Activated CD4-positive, CD25-positive, alpha-beta regulatory T cell (primary cell): Measurements from ENCODE around the gene CDS2.

Experiments
- DNase-seq, 4 experiments: peaks; one replicate each; lab custom pipeline; 2025; lab: John Stamatoyannopoulos, UW

CDS2 gene

DNA sequence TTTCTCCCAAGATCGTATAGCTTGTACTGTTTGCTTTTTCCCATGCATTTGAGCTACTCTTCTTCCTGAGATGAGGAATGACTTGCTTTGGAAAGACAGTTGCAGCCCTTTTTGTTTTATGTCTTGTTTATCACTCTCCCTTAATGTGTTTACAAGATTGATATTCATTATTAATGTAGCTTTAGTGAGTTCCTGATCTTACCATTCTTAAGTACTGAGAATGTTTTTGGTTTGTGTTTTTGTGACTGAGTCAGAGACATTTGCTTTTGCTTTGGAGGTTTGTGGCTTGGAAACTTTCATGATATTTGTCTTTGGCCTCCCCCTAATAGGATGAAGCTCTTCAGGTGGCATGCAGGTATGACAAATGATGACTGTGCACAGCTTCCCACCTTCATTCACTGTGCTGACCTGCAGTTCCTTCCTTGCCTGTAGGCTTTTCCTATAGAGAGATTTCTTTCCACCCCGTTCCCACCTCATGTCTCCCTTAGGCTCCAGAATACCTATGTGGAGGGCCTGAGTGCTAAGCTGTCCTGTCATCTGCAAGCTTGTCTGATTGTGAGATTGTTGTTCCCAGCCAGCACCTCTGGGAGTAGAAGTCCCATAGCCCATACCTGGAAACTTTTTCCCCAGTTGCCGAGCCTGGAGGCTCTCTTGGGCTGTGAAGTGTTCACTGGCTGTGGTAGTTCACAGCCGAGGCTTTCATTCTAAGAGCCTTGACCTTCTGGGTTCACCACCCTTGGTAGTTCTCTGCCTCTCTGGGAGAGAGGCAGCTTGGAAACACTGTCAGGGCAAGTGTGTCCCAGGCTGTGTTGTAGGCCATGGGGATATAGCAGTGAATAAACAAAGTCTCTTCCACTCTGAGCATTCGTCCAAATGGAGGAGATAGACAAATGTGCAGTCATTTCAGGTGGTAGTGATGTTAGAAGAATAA lies 27.1 kb downstream of the CDS2 start:
- no peak for DNase-seq

DNA sequence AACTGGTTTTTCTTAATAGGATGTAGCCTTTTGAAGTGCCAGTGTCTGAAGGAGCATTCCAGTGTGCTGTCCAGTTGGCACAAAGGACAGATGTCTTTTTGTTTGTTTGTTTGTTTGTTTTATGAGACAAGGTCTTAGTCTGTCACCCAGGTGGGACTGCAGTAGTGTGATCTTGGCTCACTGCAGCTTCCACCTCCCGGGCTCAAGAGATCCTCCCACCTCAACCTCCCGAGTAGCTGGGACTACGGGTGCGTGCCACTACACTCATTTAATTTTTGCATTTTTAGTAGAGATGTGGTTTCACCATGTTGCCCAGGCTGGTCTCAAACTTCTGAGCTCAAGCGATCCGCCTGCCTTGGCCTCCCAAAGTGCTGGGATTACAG lies 27.7 kb downstream of the CDS2 start:
- DNase-seq: no peak

DNA sequence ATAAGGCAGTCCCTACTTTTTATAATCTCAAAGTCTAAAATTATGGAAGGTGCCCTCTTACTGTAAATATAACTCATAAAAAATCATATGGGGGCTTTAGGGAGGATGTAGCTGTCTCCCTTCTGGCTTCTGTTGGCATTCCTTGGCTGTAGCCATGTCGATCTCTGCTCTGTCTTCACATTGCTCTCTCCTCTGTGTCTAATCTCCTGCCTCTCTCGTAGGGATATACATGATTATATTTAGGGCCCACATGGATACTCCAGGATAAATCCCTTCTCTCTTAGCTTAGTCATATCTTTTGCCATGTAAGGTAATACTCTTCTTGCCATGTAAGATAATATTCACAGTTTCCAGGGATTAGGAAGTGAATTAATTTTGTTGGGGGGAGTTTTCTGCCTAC lies 28.6 kb downstream of the CDS2 start:
- no peak for DNase-seq

DNA sequence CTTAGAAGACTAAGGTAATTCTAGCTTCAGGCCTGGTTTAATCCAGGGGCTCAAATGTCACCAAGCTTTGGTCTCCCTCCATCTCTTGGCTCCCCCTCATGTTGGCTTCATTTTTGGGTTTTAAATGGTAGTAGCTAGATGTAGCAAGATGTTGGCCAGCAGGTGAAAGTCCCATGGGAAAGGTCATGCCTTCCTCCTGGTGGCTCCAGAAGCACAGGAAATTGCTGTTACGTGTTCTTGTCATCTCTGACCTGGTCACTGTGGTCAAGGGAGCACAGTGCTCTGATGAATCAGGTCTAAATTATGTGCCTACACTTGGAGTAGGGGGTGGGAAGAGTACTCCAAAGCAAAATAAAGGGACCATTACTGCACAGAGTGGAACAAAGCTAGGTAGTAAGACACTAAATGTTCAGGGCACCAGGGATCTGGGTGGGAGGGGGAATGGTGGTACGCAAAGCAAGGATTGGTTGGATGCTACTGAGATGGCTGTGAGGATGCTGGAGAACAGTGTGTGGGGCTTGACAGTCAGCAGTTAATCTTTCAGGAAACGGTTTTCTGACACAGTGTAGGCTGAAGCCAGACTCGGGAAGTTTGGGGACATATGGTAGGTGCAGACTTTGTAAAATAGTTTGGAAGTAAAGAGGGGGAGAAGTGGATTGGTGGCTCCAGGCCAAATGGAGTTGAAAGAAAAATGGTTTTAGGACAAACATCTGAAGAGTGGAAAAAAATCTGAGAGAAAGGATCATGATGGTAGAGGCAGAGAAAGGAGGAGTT lies 30.1 kb downstream of the CDS2 start:
- DNase-seq: no peak

DNA sequence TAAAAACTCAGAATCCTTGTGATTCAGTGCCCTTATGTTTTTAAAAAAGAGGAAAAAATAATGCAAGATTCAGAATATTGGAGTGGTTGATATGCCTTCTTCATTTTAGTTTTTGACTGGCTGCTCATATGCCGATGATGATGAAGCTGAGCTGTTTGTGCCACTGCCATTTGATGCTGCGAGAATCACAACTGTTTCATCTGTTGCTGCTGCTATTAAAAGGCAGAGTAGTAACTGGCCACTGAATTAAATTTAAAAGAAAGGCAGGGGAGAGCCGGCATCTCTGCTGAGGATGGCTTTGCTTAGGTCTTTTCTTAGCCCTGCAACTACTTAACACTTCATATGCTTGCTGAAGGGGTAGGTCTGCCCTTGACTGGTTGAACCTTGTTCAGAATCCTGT lies 33.1 kb downstream of the CDS2 start:
- no peak for DNase-seq

DNA sequence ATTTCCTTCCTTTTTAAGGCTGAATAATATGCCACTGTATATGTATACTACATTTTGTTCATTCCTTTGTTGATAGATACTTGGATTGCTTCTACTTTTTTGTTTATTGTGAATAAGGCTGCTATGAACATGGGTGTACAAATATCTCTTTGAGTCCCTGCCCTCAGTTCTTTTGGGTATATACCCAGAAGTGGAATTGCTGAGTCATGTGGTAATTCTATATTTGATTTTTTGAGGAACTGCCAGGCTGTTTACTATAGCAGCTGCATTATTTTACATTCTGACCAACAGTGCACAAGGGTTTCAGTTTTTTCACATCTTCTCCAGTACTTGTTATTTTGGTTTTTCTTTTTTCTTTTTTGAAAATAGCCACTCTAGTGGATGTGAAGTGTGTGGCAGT lies 34.1 kb downstream of the CDS2 start:
- no peak for DNase-seq

DNA sequence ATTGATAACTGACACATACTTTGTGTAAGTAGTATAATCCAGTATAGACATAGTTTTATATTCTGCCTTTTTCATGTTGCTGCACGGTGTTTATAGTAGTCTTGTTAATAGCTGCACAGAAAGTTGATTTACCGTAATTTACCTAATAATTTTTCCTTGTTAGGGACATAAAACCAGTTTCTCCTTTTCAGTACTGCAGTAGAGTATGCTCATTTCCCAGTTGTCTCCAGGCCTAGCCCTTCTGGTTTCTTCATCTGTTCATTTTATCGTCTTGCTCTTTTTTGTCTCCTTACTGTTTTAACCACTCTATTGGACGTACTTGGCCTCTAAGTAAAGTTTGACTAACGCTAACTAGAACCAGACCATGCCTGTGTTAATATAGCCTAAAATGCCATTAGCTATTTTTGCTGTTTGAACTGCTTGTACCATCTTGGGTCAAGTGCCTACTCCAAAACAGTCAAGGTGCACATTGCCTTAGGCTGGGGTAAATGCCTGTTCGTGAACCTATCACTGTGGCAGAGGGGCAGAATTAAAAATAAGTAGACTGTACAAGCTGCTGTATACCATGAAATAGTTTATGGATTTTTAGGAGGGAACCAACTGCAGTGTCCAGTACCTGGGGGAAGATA lies 34.8 kb downstream of the CDS2 start:
- no peak for DNase-seq

DNA sequence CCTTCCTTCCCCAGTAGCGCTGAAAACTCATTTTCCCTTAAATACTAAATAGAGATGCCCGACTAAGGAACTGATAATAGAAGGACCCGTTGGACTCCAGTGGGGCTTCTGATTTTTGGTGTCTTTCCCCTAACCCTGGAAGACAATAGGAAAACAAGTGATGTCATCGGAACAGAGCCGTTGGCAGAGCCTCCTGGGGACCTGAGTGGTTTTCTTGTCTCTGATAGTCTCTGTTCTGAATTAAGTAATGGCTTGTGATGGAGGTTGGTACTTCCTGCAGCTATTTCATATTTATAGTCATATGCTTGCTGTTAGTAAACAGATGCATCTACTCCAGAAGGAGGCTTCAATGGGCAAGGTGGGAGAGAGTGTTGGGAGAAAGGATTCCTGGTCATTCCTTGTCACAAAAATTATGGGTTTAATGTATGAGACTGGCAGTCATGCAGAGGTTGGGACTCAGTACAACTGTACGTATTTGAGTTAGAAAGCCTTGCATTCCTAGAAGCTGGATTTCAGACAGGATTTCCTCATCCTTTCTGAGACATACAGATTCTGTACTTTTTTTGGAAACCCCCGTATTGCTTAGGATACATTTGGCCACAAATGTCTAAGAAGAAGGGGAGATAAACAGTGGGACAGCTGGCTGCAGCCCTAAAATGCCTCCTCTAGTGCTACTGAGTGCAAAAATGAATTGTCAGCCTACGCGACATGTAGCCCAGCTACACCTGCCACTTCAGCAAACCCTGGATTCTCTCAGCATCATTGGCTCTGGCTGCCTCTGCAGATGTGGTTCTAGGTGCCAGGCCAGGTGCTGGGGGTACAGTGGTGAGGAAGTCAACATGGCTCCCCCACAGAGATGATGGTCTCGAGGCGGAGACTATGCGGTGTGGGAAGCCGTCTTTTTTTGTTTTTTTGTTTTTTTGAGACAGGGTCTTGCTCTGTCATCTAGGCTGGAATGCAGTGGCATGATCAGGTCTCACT lies 38.1 kb downstream of the CDS2 start:
- no peak for DNase-seq

DNA sequence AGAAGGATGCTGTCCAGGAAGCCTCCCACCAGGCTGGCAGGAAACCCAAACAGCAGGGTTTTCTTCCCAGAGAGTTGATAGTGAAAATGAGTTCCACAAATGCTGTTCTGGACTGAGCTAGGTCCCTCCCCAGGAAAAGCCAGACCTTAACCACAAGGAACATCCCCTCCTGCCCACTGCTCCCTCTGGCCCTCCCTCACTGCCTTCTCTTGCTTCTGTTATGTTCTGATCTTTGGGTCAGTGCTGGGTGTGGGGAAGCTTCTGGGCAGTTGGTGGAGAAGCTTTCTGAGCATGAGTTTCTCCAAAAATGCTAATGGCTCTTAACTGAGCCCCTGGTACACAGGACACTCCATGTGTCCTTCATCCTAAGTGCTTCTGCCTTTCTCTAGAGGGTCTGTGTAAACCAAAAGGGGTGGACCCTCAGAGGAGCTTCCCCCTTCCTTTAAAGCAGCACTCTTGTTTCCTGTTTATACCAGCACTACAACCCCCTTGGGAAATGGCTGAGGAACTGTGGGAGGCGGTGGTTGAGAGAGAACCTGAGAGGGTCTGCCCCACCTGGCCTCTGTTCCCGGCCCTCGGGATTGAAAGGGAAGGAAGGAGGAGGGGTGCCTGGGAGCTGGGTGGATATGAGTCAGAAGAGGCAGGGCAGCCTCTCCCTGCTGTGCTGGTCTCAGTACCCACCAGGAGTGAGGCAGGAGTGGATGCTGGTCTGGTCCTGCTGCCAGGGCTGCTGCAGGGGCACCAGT lies 42.0 kb downstream of the CDS2 start:
- DNase-seq: no peak

DNA sequence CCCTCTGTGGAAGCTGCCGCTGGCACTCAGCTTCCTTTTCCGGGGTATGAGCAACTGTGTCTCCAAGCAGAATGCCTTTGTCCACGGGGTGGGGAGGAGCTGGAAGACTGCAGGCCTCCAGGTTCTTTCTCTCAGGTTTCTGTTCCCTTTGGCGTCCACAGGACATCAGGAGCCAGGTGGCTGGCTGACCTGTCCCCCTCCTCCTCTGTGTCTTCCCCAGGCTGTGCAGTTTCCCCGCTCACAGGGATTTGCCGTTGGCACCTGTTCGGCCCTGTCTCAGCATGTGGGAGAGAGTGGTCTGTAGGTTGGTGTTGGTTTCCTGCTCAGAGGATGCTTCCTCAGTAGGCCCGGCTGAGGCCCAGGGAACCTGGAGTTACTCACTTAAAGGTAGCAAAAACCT lies 43.5 kb downstream of the CDS2 start:
- DNase-seq: no peak

DNA sequence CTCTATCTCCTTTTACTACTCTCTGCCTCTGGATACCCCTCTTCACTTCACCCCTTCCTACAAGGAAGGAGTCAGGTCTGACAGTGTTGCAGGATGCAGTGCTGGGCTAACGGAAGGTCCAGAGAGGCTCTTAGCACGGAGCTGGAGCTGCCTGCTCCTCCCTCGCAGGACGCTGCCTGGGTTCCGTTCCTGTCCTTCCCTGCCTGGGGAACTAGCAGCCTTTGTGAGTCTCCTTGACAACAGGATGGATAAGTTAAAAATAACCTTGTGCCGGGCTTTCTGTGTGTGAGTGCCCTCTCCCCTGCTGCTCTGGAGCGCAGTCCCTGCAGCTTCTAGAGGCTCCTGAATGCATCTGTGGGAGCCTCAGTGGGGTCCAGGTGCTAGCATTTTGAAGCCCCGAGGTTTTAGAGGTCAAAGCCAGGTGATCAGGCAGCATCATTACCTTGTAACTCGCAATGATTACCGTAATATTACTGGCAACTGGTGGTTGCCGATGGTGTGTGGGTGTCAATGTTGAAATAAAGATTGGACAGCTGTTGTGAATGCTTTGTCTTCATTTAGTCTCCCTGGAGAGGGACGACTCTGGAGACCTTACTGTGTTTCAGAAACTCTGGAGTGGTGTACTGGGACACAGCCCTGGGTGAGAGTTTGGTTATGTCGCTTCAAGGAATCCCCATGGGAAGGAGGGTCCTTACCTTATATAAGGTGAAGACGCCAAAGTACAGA lies 44.4 kb downstream of the CDS2 start:
- DNase-seq: no peak

DNA sequence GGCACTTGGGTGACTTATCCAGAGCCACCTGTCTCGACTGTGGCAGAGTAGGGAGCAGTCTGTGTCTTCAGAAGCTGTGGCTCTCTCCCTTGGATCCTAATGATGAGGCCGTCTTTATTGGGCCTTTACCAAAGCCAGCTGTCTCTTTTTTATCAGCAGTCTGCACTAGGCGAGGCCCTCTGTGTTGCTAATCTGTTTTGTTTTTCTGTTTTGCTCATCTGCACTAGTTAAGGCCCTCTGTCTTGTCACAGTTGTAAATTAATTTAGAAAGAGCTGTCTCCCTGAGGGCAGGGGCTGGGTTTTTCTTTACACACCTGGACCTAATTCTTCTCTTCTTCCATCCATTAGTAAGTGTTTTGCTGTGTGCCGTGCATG lies 45.0 kb downstream of the CDS2 start:
- no peak for DNase-seq

DNA sequence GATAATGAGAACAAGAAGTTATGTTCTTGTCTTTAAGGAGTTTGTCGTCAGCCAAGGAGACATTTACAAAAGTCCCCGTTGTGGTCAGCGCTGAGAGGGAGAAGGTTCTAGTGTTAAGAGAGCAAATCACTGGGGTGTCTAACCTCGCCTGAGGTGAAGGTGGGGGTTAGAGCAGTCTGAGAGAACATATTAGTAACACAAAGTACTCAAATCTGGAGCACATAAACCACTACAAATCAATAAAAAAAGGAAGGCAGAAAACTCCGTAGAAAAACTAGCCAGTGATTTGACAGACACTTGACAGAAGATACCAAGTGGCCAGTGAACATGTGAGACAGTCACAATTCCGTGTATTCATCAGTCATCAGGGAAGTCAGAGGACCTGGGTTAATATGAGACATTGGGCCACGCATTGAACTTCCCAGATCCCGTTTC lies 45.4 kb downstream of the CDS2 start:
- DNase-seq: no peak

DNA sequence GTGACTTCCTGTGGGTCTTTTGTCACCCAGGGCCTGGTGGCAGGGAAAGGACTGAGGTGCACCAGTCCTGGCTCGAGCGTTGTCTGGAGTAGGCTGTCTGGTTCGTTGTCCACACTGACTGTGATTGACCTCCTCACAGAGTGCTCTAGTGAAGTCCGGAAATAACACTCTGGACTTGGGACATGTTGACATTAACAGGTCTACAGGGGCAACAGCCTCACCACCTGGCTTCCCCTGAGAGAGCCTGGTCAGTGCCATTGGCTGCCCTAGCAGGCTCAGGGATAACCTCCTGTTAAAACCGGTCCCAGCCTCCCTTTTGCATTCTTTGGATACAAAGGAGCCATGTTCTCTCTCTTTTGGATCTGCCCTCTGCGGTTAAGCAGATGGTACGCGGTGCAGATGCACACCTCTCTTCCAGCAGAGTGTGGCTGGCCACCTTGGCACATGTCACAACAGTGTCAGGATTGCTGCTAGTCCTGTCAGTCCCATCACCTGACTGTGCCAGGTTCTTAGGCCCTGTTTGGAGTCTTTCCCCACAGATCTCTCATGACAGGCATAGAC lies 46.2 kb downstream of the CDS2 start:
- DNase-seq: no peak

DNA sequence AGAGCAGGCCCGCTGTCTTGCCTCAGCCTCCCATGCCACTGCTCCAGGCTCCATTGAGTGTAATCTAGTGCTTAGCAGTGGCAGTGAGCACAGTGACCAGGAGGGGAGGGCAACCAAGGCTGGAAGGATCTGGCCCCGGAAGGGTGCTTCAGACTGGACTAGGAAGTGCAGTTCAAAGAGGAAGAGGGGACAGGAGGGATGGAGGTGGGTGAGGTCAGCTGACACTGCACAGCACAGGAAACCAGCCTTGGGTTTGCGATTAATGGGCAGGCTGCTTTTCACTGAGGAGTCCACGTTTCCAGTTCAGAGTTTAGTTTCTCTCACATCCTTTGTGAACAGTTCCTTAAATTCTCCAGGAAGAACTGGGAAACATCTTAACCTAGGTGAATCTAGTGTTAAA lies 46.9 kb downstream of the CDS2 start:
- no peak for DNase-seq

DNA sequence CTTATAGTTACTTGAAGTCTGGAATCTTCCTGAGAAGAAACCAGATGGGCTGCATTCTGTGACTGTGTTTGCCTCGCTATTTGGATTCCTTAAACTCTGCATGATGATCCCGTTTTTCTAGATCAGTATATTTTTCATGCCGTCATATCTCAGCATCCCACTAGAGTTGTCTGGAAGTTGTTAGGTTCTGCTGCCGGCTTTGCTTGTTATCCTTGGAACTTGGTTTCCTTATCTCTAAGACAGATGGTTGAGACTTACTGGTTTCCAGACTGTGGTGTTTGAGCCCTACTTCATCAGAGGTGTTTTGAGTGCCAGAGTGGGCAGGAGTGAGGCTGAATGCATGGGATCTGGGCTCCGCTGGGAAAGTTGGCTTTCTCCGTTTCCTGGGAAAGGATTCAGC lies 50.3 kb downstream of the CDS2 start:
- no peak for DNase-seq

DNA sequence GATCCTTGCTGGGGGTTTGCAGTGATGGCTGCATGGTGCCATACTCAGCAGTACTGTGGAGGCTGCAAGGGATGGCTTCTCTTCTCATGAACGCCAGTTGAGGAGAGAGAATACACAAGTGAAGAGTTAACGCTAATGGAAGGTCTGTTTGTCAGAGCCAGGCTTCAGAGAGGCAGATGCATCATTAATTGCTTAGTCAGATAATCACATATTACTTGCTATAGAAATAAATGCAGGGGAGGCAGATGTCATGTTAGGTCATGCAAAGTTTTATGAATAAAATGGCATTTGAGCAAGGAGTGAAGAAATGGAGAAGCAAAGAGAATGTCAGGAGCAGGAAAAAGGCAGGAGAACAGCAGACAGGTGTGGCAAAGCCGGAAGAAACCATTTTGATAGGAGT lies 51.2 kb downstream of the CDS2 start:
- no peak for DNase-seq

DNA sequence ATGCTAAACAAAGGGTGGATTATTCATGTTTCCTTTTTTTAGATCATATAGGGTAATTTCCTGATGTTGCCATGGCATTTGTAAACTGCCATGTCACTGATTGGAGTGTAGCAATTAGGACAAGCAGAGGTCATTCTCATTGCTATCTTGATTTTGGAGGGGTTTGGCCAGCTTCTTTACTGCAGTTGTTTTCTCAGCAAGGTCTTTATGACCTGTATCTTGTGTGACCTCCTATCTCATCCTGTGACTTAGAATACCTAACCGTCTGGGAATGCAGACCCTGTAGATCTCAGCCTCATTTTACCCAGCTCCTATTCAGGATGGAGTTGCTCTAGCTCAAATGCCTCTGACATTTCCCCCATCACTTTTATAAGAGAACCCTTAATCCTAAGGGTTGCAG lies 53.6 kb downstream of the CDS2 start:
- DNase-seq: no peak

DNA sequence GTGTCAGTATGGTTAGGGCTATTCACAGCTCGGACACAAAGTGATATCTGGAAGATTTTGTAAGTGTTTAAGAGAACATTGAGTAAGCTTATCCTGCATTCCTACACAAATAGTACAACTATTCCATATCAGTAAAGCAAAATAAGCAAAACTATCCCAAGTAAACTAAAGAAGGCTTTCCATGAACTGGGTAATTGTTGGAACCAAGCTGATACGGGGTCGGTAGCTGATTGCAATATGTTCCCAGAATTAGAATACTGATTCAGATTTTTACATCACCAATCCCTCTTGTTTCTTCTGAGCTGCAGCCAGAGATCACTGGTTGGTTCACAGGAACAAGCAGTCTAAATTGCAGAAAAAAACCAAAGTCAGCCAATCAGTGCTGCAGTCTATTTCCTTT lies 54.1 kb downstream of the CDS2 start:
- no peak for DNase-seq

DNA sequence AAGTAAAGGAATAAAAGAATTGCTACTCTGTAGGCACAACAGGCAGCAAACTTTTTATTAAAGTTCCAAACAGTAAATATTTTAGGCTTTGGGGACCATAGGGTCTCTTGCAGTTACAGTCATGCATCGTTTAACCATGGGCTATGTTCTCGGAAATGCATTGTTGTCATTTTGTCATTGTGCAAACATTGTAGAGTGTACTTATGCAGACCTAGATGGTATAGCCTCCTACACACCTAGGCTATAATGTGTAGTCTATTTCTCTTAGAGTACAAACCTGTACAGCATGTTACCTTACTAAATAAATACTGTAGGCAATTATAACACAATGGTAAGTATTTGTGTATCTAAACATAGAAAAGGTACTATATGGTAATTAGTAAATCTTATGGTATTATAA lies 54.7 kb downstream of the CDS2 start:
- DNase-seq: no peak
